Lower leg skin (tissue), 4 donors: ENCODE data around the gene GNPAT. TPM values are rescaled to one million over a fixed set of nuclear protein-coding genes. Genes with fewer than 3 reads are reported as not detected.

Experiments used
- DNase-seq, 2 donors: peaks; one replicate each; pipeline ENCODE4 v3.0.0-alpha.2; 2019; ENCODE audit warnings: low spot score in 2 of 2
- H3K4me3 ChIP-seq: fragments of 200-600 bp; sonication (generic); 2 replicates; pipeline ENCODE4 v1.5.1; 2017; ENCODE audit warnings: mild to moderate bottlenecking, low read depth; ENCODE audit not compliant: poor library complexity, severe bottlenecking
- CTCF ChIP-seq, 3 donors: fragments of 450-650 bp; IDR thresholded peaks; one replicate each; pipeline ENCODE4 v1.5.1; 2016; ENCODE audit warnings: antibody characterized with exemption in 3 of 3, mild to moderate bottlenecking in 3 of 3, moderate library complexity in 2 of 3
- POLR2A ChIP-seq, 2 donors: fragments of 450-650 bp; IDR thresholded peaks; one replicate each; pipeline ENCODE4 v1.6.1; 2016 to 2017; ENCODE audit warnings: antibody characterized with exemption in 2 of 2, mild to moderate bottlenecking in 1 of 2, moderate library complexity in 1 of 2
- WGBS, 2 donors: methylation state at CpG; one replicate each; pipeline ENCODE4 v1.1.5; 2018; 5-methylcytosine and 5-hydroxymethylcytosine counted together
- intact Hi-C: fragments of 100-400 bp; cut with DNase I; formaldehyde crosslinking; loops from one replicate; pipeline ENCODE4 v1.15.0; 2023; ENCODE audit warnings: low total_unique reads
- total RNA-seq, 4 donors: library from RNA; depleted of rRNA; stranded (reverse); fragments of >200 nt; gene quantifications; one replicate each; pipeline ENCODE4 v1.1.0, GENCODE V29; 2016

Gene GNPAT
- total RNA-seq, 4 donors from 2014 or later = 24.3 to 45.7 (median 39.9) TPM

GRCh38 chr1:231322880-231323530 is 82.0 kb downstream of the GNPAT start:
- 58 to 68% methylated on average over 7 of the region's 7 CpGs for WGBS, 2 donors
- H3K4me3 ChIP-seq = no peak overlapping the region
- TF ChIP-seq POLR2A (IDR thresholded peaks at IDR 0.05) (no peak), CTCF (IDR thresholded peaks at IDR 0.05) (no peak)

GRCh38 chr1:231324660-231325059 is 83.6 kb downstream of the GNPAT start:
- 81 to 89% methylated on average over 5 of the region's 5 CpGs for WGBS, 2 donors
- no peak for DNase-seq
- no peak overlapping the region for H3K4me3 ChIP-seq
- intact Hi-C loops = no loop called here
- no peak for TF ChIP-seq POLR2A (IDR thresholded peaks at IDR 0.05)
- no peak for TF ChIP-seq CTCF (IDR thresholded peaks at IDR 0.05)

More at GRCh38 chr1:231322880-231323530, 82.0 kb downstream of the GNPAT start:
- intact Hi-C loops = no loop called here
- DNase-seq = no peak

GRCh38 chr1:231326248-231326647 is 85.2 kb downstream of the GNPAT start:
- no peak overlapping the region for H3K4me3 ChIP-seq
- 58 to 60% methylated on average over 1 of the region's 1 CpG for WGBS, 2 donors
- DNase-seq = no peak
- TF ChIP-seq POLR2A (IDR thresholded peaks at IDR 0.05) (no peak), CTCF (IDR thresholded peaks at IDR 0.05) (no peak)
- intact Hi-C loops = no loop called here

Other genes with a start within 250 kb of the GNPAT start
- 100 to 1,000 TPM in 1 of 4 donors, 10 to 100 TPM in 3; 63.1 to 106 (median 94.1) TPM for gene FAM89A, start 201.0 kb upstream of the GNPAT start, total RNA-seq
- under 1 TPM in 2 of 4 donors, not detected in 2; 0.03 to 0.29 TPM for gene TRIM67, start 79.2 kb upstream of the GNPAT start, total RNA-seq
- 10 to 100 TPM; 19.7 to 23.2 (median 22.2) TPM for gene EXOC8, start 96.6 kb downstream of the GNPAT start, total RNA-seq
- gene SPRTN, start 97.1 kb downstream of the GNPAT start, total RNA-seq = 10 to 100 TPM; 13.1 to 31.3 (median 20.0) TPM
- 10 to 100 TPM; 53.3 to 75.0 (median 54.2) TPM for gene EGLN1, start 181.1 kb downstream of the GNPAT start, total RNA-seq